DOHH2 (cell line): ENCODE data around the gene KCTD17.

Experiments
- H3F3A ChIP-seq: fragments of 200-600 bp; sonication (generic), shearing (Covaris generic); 2 replicates; pipeline ENCODE4 v1.6.0; 2016; ENCODE audit warnings: antibody characterized with exemption, mild to moderate bottlenecking; ENCODE audit not compliant: control insufficient read depth, insufficient read depth
- H3K27ac ChIP-seq: fragments of 200-600 bp; sonication (generic); 2 replicates; pipeline ENCODE4 v1.5.1; 2014; ENCODE audit warnings: low read depth, mild to moderate bottlenecking, low read length, moderate library complexity
- H3K27me3 ChIP-seq: fragments of 200-600 bp; sonication (generic); 2 replicates; pipeline ENCODE4 v1.6.1; 2014; ENCODE audit warnings: mild to moderate bottlenecking, low read length, mixed read lengths; ENCODE audit not compliant: control insufficient read depth
- H3K36me3 ChIP-seq: fragments of 200-600 bp; sonication (generic); 2 replicates; pipeline ENCODE4 v1.6.1; 2014; ENCODE audit warnings: mild to moderate bottlenecking, low read length, moderate library complexity, mixed read lengths; ENCODE audit not compliant: control insufficient read depth
- H3K4me1 ChIP-seq: fragments of 200-600 bp; sonication (generic); 2 replicates; pipeline ENCODE4 v1.6.1; 2014; ENCODE audit warnings: mild to moderate bottlenecking, low read length, mixed read lengths; ENCODE audit not compliant: control insufficient read depth
- H3K4me2 ChIP-seq: fragments of 200-600 bp; sonication (generic); 2 replicates; pipeline ENCODE4 v1.6.0; 2014; ENCODE audit warnings: mild to moderate bottlenecking, low read length, moderate library complexity
- H3K4me3 ChIP-seq: fragments of 200-600 bp; sonication (generic); 2 replicates; pipeline ENCODE4 v1.5.1; 2014; ENCODE audit warnings: mild to moderate bottlenecking, low read length, mixed read lengths
- H3K79me2 ChIP-seq: fragments of 200-600 bp; sonication (generic); 2 replicates; pipeline ENCODE4 v1.6.1; 2014; ENCODE audit warnings: mild to moderate bottlenecking, low read length, mixed read lengths; ENCODE audit not compliant: control insufficient read depth
- H3K9me2 ChIP-seq: fragments of 200-600 bp; sonication (generic); replicated peaks from 2 replicates; pipeline ENCODE4 v1.6.1; 2014; ENCODE audit warnings: mild to moderate bottlenecking, low read length, mixed read lengths; ENCODE audit not compliant: control insufficient read depth
- H3K9me3 ChIP-seq: fragments of 200-600 bp; sonication (generic); 2 replicates; pipeline ENCODE4 v1.6.1; 2014; ENCODE audit warnings: antibody characterized with exemption, low read length, mixed read lengths; ENCODE audit not compliant: control insufficient read depth, insufficient read depth
- H4K20me1 ChIP-seq: fragments of 200-600 bp; sonication (generic); 2 replicates; pipeline ENCODE4 v1.6.0; 2014; ENCODE audit warnings: low read depth, mild to moderate bottlenecking, antibody characterized with exemption, low read length, moderate library complexity; ENCODE audit not compliant: control insufficient read depth, insufficient read depth
- EZH2phosphoT487 ChIP-seq: fragments of 200-600 bp; sonication (generic); IDR thresholded peaks from 2 replicates; pipeline ENCODE4 v1.6.1; 2017; ENCODE audit warnings: borderline replicate concordance, mild to moderate bottlenecking, antibody characterized with exemption, low read length, moderate library complexity, mixed read lengths
- TF ChIP-seq, protein P1 (sequence below): fragments of 200-600 bp; sonication (generic); IDR thresholded peaks from one replicate; pipeline ENCODE4 v1.5.1; 2014; ENCODE audit warnings: antibody characterized with exemption, mild to moderate bottlenecking, low read depth, low read length; ENCODE audit not compliant: poor library complexity, severe bottlenecking

KCTD17 gene

DNA sequence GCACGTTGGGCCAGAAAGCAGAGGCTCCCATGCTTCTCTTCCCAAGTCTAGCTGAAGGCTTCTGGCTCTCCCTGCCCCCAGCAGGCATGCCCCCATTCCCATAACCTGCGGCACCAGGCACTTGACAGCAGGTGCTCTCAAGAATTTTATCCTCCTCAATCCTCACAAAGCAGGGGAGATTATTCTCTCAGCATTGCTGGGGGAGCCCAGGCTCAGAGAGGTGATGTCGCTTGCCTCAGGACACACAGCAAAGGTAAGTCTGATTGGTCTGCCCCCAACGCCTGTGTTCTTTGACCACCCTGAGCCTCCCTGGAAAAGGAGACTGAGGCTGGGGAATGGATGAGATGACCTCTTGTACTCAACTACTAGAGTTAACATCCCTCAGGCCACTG lies 37.1 kb upstream of the KCTD17 start:
- no peaks in the 10 kb centered on the region for H3K79me2 ChIP-seq
- no peak overlapping the region for H3K4me3 ChIP-seq
- H3K4me1 ChIP-seq, result peaks cover 7% of the 10 kb centered on the region
- H3K27ac ChIP-seq, result no peak overlapping the region
- no peaks in the 10 kb centered on the region; the same call in 1 of the 2 replicates for H3K27me3 ChIP-seq
- TF ChIP-seq EZH2phosphoT487, result no peak
- TF ChIP-seq, protein P1, sequence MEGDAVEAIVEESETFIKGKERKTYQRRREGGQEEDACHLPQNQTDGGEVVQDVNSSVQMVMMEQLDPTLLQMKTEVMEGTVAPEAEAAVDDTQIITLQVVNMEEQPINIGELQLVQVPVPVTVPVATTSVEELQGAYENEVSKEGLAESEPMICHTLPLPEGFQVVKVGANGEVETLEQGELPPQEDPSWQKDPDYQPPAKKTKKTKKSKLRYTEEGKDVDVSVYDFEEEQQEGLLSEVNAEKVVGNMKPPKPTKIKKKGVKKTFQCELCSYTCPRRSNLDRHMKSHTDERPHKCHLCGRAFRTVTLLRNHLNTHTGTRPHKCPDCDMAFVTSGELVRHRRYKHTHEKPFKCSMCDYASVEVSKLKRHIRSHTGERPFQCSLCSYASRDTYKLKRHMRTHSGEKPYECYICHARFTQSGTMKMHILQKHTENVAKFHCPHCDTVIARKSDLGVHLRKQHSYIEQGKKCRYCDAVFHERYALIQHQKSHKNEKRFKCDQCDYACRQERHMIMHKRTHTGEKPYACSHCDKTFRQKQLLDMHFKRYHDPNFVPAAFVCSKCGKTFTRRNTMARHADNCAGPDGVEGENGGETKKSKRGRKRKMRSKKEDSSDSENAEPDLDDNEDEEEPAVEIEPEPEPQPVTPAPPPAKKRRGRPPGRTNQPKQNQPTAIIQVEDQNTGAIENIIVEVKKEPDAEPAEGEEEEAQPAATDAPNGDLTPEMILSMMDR, result no peak
- H4K20me1 ChIP-seq, result no peaks in the 10 kb centered on the region
- no peaks in the 10 kb centered on the region for H3K36me3 ChIP-seq
- H3K4me2 ChIP-seq, result no peak overlapping the region
- H3K9me3 ChIP-seq, result no peaks in the 10 kb centered on the region
- H3F3A ChIP-seq, result no peaks in the 10 kb centered on the region
- H3K9me2 ChIP-seq, result no peaks in the 10 kb centered on the region

DNA sequence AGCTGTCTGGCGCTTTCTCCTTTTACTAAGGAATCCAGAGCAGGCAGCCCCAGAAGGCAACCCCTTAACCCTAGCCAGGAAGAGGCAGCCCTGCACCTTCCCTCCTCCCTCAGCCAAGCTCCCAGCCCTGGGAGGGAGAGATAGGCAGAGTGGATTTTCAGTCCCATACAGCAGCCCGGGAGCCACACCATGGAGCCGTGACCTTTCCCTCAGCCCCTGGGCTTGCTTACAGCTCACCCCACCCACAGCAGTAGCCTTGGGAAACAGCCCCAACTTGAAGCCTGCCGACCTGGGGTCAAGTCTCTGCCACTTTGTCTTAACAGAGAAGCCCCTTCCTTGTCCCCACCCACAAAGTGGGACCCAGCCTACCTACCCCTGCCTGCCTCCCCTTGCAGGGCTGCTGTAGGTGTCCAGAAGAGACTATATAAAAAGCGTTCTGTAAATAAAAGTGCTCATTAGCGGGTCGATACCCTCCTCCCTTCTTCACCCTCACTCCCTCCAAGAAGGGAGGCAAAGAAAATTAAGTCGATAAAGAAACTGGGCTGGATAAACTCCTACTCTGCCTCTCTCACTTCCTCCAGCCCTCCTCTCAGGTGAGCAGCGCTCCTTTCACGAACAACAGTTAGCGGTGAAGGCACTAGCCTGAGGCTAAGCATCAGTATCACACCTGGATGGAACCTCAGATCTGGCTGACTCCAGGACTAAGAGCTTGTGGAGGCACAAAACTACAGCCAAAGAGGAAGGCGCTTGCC lies 36.5 kb upstream of the KCTD17 start:
- Histone ChIP-seq H3K4me2 (no peak overlapping the region), H3K36me3 (0 out of 2 replicates have a peak, but pooled peaks cover 3% of the 10 kb centered on the region), H3K4me1 (peaks cover 7% of the 10 kb centered on the region), H3K27me3 (no peaks in the 10 kb centered on the region), H3K79me2 (peaks cover 3% of the 10 kb centered on the region), H4K20me1 (no peaks in the 10 kb centered on the region), H3K9me3 (no peaks in the 10 kb centered on the region), H3F3A (no peaks in the 10 kb centered on the region), H3K4me3 (no peak overlapping the region), H3K9me2 (no peaks in the 10 kb centered on the region), H3K27ac (no peak overlapping the region)
- TF ChIP-seq, protein P1, result no peak
- no peak for TF ChIP-seq EZH2phosphoT487

- no peaks in the 10 kb centered on the region for H3K9me3 ChIP-seq
- no peaks in the 10 kb centered on the region for H3K27me3 ChIP-seq
- 0 out of 2 replicates have a peak, but pooled peaks cover 3% of the 10 kb centered on the region for H3K36me3 ChIP-seq
- H3K4me3 ChIP-seq, result no peak overlapping the region
- no peak overlapping the region for H3K27ac ChIP-seq
- no peaks in the 10 kb centered on the region for H3K9me2 ChIP-seq
- H3K4me2 ChIP-seq, result no peak overlapping the region
- H3K79me2 ChIP-seq, result peaks cover 9% of the 10 kb centered on the region
- H4K20me1 ChIP-seq, result no peaks in the 10 kb centered on the region
- H3F3A ChIP-seq, result no peaks in the 10 kb centered on the region
- TF ChIP-seq, protein P1, result no peak
- TF ChIP-seq EZH2phosphoT487, result no peak
- H3K4me1 ChIP-seq, result peaks cover 7% of the 10 kb centered on the region
These were observed 36.0 kb upstream of the KCTD17 start for GRCh38 chr22:37015587-37015878.
